GM19240 (cell line): Measurements from ENCODE around the gene HOXA2.

ENCODE experiments used
- DNase-seq: peaks from one replicate; pipeline ENCODE4 v3.0.0; 2011; ENCODE audit warnings: low spot score; ENCODE audit not compliant: insufficient read length

Gene HOXA2

GRCh38 chr7:27102581-27103442, at the start of gene HOXA2:
TSS of gene HOXA2 (minus strand) at chr7:27102683. CDS start at chr7:27102500, 183 bp downstream.
- DNase-seq: no peak

GRCh38 chr7:27151341-27151930, 49.0 kb upstream of the HOXA2 start:
- no peak for DNase-seq

DNA sequence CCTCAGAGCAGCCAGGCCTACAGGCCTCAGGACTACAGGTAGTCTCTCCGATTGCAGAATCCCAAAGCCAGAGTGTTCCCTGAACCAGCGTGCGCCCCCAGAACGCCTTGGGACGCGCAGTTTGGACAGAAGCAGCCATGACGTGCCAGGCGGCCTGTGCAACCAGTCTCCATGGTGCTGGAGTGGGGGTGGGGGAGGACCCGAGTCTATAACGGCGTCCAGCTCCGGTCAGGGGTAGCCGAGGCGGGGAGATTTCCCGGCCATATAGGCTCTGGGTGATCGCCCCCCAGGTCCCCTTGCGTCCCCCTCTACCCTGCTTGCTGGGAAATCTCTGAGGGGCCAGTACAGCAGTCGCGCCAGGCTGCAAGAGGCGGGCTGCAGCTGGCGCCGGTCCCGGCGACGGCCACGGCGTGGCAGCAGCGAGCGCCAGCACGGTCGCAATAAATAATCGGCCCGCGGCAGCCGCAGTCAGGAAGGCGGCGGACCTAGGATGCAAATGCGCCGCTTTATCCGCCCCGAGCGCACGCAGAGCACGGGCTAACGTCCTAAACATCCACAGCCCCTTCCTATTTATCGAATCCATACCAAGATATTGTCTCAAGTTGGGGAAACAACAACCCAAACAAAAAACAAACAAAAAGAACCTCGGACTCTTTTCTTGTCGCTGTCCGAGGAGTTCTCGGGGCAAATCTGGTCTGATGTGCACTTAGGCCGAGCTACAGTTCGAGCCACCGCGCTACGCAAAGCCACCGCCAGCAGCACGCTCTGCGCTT, 48.3 kb upstream of the HOXA2 start:
- peak; percentile 80 for DNase-seq

DNA sequence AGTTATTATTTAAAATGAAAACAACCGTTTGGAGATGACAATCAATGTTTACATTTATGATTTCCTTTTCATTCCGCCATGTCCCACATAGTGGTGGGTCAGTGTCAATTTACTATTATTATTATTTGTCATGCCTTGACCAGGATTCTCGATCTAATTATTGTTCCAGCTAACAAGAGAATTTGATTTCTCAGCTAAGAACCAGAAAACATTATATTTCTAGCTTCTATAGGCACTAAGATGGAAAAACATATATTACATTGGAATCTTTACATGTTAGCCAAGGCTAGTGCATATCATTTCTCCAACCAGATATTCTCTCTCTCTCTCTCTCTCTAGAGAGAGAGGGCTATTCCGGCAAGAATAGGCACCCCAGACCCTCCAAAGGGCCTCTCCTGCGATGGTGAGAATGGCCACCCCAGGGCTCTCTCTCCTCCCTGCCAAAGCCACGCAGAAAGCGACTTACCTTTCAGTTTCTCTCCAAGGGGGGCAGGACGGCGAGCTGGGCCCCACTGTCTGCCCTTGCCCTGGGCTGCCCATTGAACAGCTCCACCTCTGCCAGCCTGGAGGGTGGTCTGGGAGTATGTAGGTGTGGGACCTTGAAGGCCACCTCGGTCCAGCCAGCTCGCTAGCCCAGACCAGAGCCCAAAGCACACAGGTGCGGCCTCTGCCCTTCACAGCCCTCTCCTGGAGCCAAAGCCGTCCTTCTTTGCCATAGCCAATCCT, 47.5 kb upstream of the HOXA2 start:
- DNase-seq: no peak

DNA sequence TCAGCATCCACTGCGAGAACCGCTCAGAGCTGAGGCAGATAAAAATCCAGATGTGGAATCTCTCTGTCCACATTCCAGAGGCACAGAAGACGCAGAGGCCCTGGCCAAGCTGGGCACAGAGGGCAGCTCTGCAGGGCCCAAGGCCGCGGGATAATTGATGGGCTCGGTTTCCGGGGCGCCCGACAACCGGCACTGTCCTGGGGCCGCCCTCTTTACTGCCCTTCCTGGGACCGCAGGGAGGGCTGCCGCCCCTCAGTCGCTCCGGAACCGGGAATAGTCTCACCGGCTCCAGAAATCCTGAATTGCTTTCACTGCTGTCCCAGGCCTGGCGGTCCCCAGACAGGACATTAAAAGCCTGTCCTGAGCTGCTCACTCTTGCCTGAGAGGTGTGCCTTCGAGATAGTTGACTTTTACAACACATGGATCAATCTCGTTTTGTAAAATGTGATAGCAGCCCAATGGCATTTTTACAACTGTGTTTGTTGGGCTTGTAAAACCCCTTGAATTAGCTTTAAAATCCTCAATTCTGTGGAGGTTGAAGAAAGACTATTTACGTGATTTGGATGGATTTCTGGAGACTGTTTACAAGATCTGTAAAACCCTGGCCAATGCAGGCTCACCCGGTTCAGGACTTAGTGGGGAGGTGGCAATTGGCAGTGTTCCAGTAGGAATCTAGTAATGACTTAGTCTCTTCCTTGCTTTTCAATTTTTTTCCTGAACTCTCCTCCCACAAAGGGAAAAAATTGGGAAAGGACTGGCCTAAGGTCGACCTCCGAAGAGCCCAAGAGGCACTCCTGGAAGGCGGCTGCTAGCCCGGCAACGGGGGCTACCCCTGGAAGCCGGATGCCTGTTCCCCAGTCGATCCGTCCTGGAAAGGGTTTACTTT, 46.5 kb upstream of the HOXA2 start:
- DNase-seq: no peak

- no peak for DNase-seq
These were observed 45.7 kb upstream of the HOXA2 start for GRCh38 chr7:27148031-27148755.

GRCh38 chr7:27147199-27148030, 44.9 kb upstream of the HOXA2 start, which contains the start of gene HOXA6:
TSS of gene HOXA6 (minus strand) at chr7:27147774. CDS start at chr7:27147749, 25 bp downstream.
- no peak for DNase-seq

DNA sequence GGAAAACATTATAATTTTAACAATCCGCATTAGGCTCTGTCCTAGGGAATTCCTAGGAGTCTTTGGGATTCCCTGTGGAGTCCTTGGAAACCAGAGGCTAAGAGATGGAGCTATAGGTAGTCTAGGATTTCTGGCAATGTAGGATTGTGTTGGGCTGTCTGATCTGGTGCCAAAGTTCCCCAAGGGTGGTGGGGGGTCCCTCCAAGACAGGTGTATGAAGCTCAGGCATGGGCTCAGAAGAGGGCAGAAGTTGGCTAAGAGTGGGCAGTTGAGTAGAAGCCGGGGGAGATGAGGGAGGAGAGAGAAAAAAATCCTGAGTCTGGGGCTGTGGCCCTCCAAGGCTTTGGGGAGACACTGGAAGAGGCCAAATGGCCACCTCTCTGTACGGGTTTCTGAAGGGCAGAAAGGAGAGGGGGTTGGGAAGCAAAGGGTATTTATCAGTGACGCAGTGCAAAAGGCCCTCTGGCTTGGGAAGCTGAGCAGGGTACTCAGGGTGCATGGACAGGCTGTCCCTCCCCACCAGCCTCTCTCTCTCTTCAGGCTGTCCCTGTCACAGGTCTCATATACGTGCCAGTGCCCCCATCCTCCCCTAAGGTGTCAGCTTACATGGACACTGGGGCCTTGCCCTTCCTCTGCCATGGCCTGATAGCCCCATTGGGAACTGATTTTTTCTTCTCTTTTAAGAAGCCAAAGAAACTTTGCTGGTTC, 44.2 kb upstream of the HOXA2 start:
- no peak for DNase-seq

DNA sequence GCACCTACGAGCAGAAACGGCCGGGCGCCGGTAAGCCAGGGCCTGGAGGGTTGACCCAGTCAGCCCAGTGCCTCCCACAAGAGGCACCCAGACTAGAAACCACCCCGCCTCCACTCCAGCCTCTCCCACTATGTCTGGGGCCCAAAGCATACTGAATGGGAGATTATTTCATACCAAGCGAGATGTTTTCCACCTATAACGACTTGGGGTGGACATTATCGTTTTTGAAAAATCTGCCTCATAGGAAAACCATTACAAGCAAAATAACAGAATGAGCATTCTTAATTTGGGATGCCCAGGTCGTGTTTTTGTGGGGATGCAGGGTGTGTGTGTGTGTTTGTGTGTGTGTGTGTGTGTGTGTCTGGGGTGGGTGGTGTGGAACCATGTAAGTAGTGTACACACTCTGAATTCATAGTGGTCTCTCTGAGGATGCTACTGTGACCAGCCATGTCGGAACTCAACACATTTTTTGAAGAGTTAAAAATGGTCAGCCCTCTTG, 43.5 kb upstream of the HOXA2 start:
- DNase-seq: no peak

DNA sequence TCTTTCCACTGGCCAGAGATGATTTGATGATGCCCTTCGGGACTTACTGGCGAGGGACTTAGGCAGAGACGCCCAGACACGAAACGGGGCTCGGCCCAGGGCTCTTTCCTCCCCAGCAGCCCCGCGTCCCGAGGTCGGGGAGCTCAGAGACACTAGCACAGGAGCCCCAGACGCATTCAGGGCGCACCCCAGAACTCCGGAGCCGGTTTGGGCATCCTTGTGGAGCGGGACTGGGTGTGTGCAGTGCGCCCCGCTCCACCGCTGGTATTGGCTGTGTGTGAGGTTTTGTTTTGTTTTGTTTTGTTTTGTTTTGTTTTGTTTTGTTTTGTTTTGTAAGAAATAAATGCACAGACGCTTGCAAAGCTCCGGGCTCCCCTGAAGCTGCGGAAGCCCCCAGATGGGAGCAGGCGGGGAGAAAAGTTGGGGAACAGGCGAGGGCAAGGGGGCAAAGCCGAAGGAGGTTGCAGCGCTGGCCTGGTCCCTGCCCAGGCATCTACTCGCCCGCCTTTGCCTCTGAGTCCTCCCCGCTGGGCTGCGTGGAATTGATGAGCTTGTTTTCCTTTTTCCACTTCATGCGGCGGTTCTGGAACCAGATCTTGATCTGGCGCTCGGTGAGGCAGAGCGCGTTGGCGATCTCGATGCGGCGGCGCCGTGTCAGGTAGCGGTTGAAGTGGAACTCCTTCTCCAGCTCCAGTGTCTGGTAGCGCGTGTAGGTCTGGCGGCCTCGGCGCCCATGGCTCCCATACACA, 42.9 kb upstream of the HOXA2 start:
- DNase-seq: no peak

DNA sequence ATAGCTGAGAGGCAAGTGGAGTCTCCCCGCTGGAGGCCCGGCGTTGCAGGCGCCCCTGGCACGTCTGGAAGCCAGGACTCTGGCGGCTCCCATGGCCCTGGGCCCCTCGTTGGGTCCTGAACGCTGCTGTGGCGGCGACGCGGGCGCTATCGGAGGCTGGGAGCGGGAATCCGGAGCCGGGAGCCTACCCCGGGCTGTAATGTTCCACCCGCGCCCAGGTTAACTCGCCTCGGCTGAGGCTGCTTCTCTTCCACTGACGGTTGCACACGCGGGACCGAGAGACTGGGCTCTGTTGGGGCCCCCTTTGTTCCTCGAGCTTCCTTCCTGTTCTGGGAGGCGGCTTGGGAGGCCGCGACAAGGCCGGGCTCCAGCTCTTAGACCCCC, 42.3 kb upstream of the HOXA2 start:
- no peak for DNase-seq

DNA sequence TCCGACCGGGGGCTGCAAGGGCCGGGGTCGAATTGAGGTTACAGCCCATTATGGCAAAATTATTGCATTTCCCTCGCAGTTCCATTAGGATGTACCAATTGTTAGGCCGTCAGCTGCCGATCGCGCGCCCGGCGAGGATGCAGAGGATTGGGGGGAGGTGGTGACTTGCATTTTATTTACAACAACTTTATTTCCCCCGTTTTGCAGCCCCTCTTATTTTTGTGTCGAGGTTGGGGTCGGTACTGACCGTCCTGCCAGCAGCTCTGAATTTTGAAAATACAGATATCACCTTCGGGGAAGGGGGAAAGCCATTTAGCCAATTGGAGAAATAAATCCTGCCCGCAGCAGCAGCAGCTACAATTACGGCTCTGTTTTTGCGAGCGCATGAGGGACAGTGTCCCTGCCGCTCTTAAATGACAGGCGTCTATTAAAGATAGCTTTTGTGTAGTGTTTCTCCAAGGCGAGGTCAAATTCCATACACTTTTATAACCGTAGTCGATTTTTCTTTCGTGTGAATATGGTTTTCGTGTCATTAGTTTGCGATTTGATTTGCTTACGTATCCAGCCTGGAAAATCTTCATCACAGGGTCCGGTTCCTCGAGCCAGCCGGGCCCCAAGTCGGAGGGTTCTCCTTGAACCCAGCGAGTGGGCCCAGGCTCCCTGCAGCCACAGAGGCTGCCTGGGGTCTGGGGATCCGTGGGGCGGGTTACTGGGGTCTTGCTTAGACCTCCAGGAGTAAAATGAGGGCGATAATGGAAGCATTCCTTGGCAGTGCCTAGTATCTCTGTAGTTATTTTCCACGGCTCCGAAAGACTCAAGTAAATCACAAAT, 41.7 kb upstream of the HOXA2 start:
- DNase-seq: no peak

- DNase-seq: no peak
These were observed 40.8 kb upstream of the HOXA2 start, which contains the start of gene HOXA5 for GRCh38 chr7:27143023-27143949. TSS of gene HOXA5 (minus strand) at chr7:27143681. CDS start at chr7:27143607, 74 bp downstream.

DNA sequence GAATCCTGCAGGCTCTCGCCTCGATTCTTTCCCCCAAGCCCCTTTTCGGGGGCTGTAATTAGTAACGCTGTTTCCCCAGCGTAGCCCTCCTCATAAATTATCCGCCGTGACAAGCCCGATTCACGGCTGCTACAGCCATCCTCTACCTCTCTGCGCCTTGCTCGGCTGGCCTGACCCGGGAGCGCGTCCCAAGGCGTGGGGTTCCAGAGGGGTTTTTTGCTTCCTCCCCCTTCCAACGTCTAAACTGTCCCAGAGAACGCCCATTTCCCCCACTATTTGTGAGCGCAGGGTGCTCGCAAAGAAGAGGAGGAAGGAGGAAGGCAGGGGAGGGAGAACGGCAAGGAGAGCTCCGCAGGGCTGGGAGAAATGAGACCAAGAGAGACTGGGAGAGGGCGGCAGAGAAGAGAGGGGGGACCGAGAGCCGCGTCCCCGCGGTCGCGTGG, 40.1 kb upstream of the HOXA2 start:
- DNase-seq: no peak

DNA sequence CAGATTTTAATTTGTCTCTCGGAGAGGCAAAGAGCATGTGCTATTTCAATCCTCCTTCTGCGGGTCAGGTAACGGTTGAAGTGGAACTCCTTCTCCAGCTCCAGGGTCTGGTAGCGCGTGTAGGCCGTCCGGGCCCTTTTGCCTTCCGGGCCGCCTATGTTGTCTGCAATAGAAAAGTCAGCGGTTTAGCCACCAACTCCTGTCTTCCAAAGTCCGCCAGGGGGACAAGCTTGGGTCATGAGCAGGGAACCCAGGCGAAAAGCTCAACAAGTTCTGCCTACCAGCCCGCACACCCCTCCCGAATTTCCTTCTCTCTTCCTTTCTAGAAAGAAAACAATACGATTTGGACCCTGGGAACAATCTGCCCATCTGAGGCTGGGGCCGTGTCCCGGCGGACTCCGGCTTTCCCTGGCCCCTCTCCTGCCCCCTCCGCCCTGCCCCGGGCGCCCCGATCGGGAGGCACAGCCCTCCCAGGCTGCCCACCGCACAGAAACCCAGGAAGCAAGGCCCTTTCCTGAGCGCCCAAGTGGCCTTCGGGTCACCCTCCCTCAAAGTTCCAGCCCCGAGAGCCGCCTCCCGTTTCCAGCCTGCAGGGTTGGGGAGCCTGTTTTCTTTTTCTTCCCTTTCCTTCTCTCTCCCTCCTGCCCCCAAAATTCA, 39.6 kb upstream of the HOXA2 start:
- DNase-seq: no peak
